ENCODE results near the gene SYT7. TPM values are rescaled to one million over a fixed set of nuclear protein-coding genes. Genes with fewer than 3 reads are reported as not detected.

SYT7 gene
- total and polyA plus RNA-seq, 4 donors: 1.7 to 10.6 (median 3.8) TPM

- WGBS, 2 donors: 76 to 82% methylated on average over 14 of the region's 14 CpGs
- no peak overlapping the region for H3K27ac ChIP-seq (ENCODE audit: low read depth in 1 of 2, low read length in 1 of 2)
- ATAC-seq (ENCODE audit: insufficient read depth, low FRiP score) (no peak), DNase-seq (no peak)
- H3K9me3 ChIP-seq (ENCODE audit: control insufficient read depth in 4 of 4, insufficient read depth in 3 of 4, low read length in 3 of 4): peaks cover 0 to 3% (median 0%) of the 10 kb centered on the region in 4 donors
- peaks cover 11 to 22% (median 17%) of the 10 kb centered on the region in 3 donors for H3K27me3 ChIP-seq (ENCODE audit: control insufficient read depth in 3 of 3, insufficient read depth in 3 of 3, low read length in 2 of 3)
- TF ChIP-seq, protein P1, sequence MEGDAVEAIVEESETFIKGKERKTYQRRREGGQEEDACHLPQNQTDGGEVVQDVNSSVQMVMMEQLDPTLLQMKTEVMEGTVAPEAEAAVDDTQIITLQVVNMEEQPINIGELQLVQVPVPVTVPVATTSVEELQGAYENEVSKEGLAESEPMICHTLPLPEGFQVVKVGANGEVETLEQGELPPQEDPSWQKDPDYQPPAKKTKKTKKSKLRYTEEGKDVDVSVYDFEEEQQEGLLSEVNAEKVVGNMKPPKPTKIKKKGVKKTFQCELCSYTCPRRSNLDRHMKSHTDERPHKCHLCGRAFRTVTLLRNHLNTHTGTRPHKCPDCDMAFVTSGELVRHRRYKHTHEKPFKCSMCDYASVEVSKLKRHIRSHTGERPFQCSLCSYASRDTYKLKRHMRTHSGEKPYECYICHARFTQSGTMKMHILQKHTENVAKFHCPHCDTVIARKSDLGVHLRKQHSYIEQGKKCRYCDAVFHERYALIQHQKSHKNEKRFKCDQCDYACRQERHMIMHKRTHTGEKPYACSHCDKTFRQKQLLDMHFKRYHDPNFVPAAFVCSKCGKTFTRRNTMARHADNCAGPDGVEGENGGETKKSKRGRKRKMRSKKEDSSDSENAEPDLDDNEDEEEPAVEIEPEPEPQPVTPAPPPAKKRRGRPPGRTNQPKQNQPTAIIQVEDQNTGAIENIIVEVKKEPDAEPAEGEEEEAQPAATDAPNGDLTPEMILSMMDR (IDR thresholded peaks at IDR 0.05; ENCODE audit: control extremely low read depth, extremely low read depth): no peak
- H3K36me3 ChIP-seq (ENCODE audit: control insufficient read depth in 4 of 4, insufficient read depth in 4 of 4, low read length in 4 of 4): no peaks in the 10 kb centered on the region
- peaks cover 0 to 14% (median 4%) of the 10 kb centered on the region in 5 donors for H3K4me1 ChIP-seq (ENCODE audit: control insufficient read depth in 5 of 5, insufficient read depth in 5 of 5, low read length in 5 of 5)
- H3K4me3 ChIP-seq: no peak overlapping the region
- no peak overlapping the region for H3K9ac ChIP-seq (ENCODE audit: insufficient read depth in 1 of 2, low read length in 2 of 2)
These were observed 69.9 kb downstream of the SYT7 start for GRCh38 chr11:61510974-61511373.

GRCh38 chr11:61510166-61510919, 70.5 kb downstream of the SYT7 start:
- no peak for ATAC-seq (ENCODE audit: insufficient read depth, low FRiP score)
- H3K9ac ChIP-seq (ENCODE audit: insufficient read depth in 1 of 2, low read length in 2 of 2): no peak overlapping the region
- H3K27ac ChIP-seq (ENCODE audit: low read depth in 1 of 2, low read length in 1 of 2): no peak overlapping the region
- H3K4me3 ChIP-seq: no peak overlapping the region
- no peak for DNase-seq
- H3K9me3 ChIP-seq (ENCODE audit: control insufficient read depth in 4 of 4, insufficient read depth in 3 of 4, low read length in 3 of 4): peaks cover 0 to 3% (median 0%) of the 10 kb centered on the region in 4 donors
- peaks cover 0 to 14% (median 4%) of the 10 kb centered on the region in 5 donors for H3K4me1 ChIP-seq (ENCODE audit: control insufficient read depth in 5 of 5, insufficient read depth in 5 of 5, low read length in 5 of 5)
- peaks cover 11 to 22% (median 20%) of the 10 kb centered on the region in 3 donors for H3K27me3 ChIP-seq (ENCODE audit: control insufficient read depth in 3 of 3, insufficient read depth in 3 of 3, low read length in 2 of 3)
- WGBS, 2 donors: 83 to 87% methylated on average over 16 of the region's 16 CpGs
- no peaks in the 10 kb centered on the region for H3K36me3 ChIP-seq (ENCODE audit: control insufficient read depth in 4 of 4, insufficient read depth in 4 of 4, low read length in 4 of 4)
- TF ChIP-seq, protein P1 (IDR thresholded peaks at IDR 0.05; ENCODE audit: control extremely low read depth, extremely low read depth): no peak

- Histone ChIP-seq H3K27me3 (ENCODE audit: control insufficient read depth in 3 of 3, insufficient read depth in 3 of 3, low read length in 2 of 3) (peaks cover 11 to 27% (median 22%) of the 10 kb centered on the region in 3 donors), H3K4me3 (peak overlapping the region; percentile 3), H3K27ac (ENCODE audit: low read depth in 1 of 2, low read length in 1 of 2) (no peak overlapping the region), H3K9ac (ENCODE audit: insufficient read depth in 1 of 2, low read length in 2 of 2) (no peak overlapping the region), H3K9me3 (ENCODE audit: control insufficient read depth in 4 of 4, insufficient read depth in 3 of 4, low read length in 3 of 4) (peaks cover 0 to 3% (median 0%) of the 10 kb centered on the region in 4 donors), H3K36me3 (ENCODE audit: control insufficient read depth in 4 of 4, insufficient read depth in 4 of 4, low read length in 4 of 4) (no peaks in the 10 kb centered on the region), H3K4me1 (ENCODE audit: control insufficient read depth in 5 of 5, insufficient read depth in 5 of 5, low read length in 5 of 5) (peaks cover 0 to 14% (median 4%) of the 10 kb centered on the region in 5 donors)
- TF ChIP-seq, protein P1 (IDR thresholded peaks at IDR 0.05; ENCODE audit: control extremely low read depth, extremely low read depth): peak; percentile 32
- peak; percentile 76 for ATAC-seq (ENCODE audit: insufficient read depth, low FRiP score)
- WGBS, 2 donors: 5% methylated on average over 92 to 117 of the region's 117 CpGs
- DNase-seq: peak; percentile 83 to 90 (median 84)
These were observed 71.5 kb downstream of the SYT7 start for GRCh38 chr11:61509043-61510029.
